HepG2 (cell line): ENCODE data around the gene MGAT5. TPM values are rescaled to one million over a fixed set of nuclear protein-coding genes. Genes with fewer than 3 reads are reported as not detected.

Experiments used
- ATAC-seq: fragments of 200-7000 bp; cut with Tn5 transposase; 3 replicates; pipeline ENCODE4 v1.9.1; 2020; ENCODE audit warnings: mild to moderate bottlenecking, moderate library complexity
- BruUV-seq: library from RNA; stranded (reverse); fragments of 400-500 nt; replicated peaks from 2 replicates; lab custom pipeline; 2021; lab: Mats Ljungman, UMichigan
- CTCF ChIA-PET: fragments of 300-600 bp; formaldehyde crosslinking; extraction: SDS; loops from one replicate; lab custom pipeline; 2021; ENCODE audit warnings: low total read pairs, inconsistent platforms, low intra/inter-chr PET ratio; lab: Yijun Ruan, JAX
- POLR2A ChIA-PET: fragments of 350-600 bp; sonication (Branson Sonifier 250); formaldehyde crosslinking; loops from one replicate; lab custom pipeline; 2020; ENCODE audit warnings: antibody characterized with exemption, inconsistent platforms; lab: Yijun Ruan, JAX
- DNase-seq: peaks from one replicate; pipeline ENCODE4 v3.0.0-alpha.2; 2015; ENCODE audit warnings: low spot score
- FAIRE-seq: peaks from 3 replicates; lab custom pipeline; 2011; peaks lifted over from hg19 to GRCh38; lab: Jason Lieb, UNC
- H2AFZ ChIP-seq: one replicate; pipeline ENCODE4 v1.6.1; 2011; ENCODE audit warnings: low read length, inconsistent platforms
- H3K27ac ChIP-seq: fragments of 300-600 bp; 3 replicates; pipeline ENCODE4 v1.8.0; 2011; ENCODE audit warnings: mixed run types, mild to moderate bottlenecking, mixed read lengths, low read length, inconsistent platforms; ENCODE audit not compliant: insufficient read depth; ENCODE audit errors: extremely low read length
- H3K27me3 ChIP-seq, 2 experiments: fragments of 200-600 bp in 1 of 2; 2 replicates in 1 of 2; 3 replicates in 1 of 2; pipeline versions ENCODE4 v1.6.0 to v1.8.0; 2011; ENCODE audit warnings: low read length in 2 of 2, mild to moderate bottlenecking in 2 of 2, moderate library complexity in 2 of 2, inconsistent platforms in 1 of 2; ENCODE audit not compliant: insufficient read depth in 2 of 2, control insufficient read depth in 1 of 2
- H3K36me3 ChIP-seq, 2 experiments: fragments of 200-600 bp in 1 of 2; replicated peaks in 1 of 2; 2 replicates in 1 of 2; 3 replicates in 1 of 2; pipeline versions ENCODE4 v1.5.1 to v1.8.0; 2011; ENCODE audit warnings: low read length in 2 of 2, inconsistent platforms in 1 of 2; ENCODE audit not compliant: insufficient read depth in 2 of 2, control insufficient read depth in 1 of 2
- H3K4me1 ChIP-seq: 2 replicates; pipeline ENCODE4 v1.5.1; 2012; ENCODE audit warnings: low read length, inconsistent platforms; ENCODE audit not compliant: insufficient read depth
- H3K4me2 ChIP-seq: 2 replicates; pipeline ENCODE4 v1.6.0; 2011; ENCODE audit warnings: low read depth, low read length, inconsistent platforms
- H3K4me3 ChIP-seq, 3 experiments: fragments of 200-600 bp in 1 of 3; sonication (generic), shearing (Covaris generic) in 1 of 3; replicated peaks in 1 of 3; 2 replicates each; pipeline ENCODE4 v1.5.1; 2011 to 2016; ENCODE audit warnings: low read length in 3 of 3, inconsistent platforms in 2 of 3, low read depth in 2 of 3, mild to moderate bottlenecking in 2 of 3, control low read depth in 1 of 3, mixed read lengths in 1 of 3; ENCODE audit not compliant: insufficient read depth in 1 of 3
- H3K79me2 ChIP-seq: one replicate; pipeline ENCODE4 v1.6.1; 2011; ENCODE audit warnings: low read length, inconsistent platforms; ENCODE audit not compliant: insufficient read depth
- H3K9ac ChIP-seq: 2 replicates; pipeline ENCODE4 v1.6.0; 2011; ENCODE audit warnings: mild to moderate bottlenecking, low read depth, low read length, inconsistent platforms; ENCODE audit not compliant: insufficient read depth
- H3K9me3 ChIP-seq: 2 replicates; pipeline ENCODE4 v1.5.1; 2012; ENCODE audit warnings: mild to moderate bottlenecking, low read length
- H4K20me1 ChIP-seq: 2 replicates; pipeline ENCODE4 v1.6.0; 2011; ENCODE audit warnings: inconsistent platforms, mild to moderate bottlenecking, low read length, moderate library complexity; ENCODE audit not compliant: insufficient read depth
- ARNT ChIP-seq: fragments of 450-650 bp; IDR thresholded peaks from 2 replicates; pipeline ENCODE4 v1.6.1; 2017
- ELF1 ChIP-seq: sonication (generic); formaldehyde crosslinking; IDR thresholded peaks from 2 replicates; pipeline ENCODE4 v1.4.0; 2020; ENCODE audit warnings: missing genetic modification reagents
- HIC2 ChIP-seq: sonication (generic); formaldehyde crosslinking; IDR thresholded peaks from 2 replicates; pipeline ENCODE4 v1.9.0; 2022; ENCODE audit warnings: low read depth, missing genetic modification reagents
- HIVEP1 ChIP-seq: sonication (generic); formaldehyde crosslinking; IDR thresholded peaks from 2 replicates; pipeline ENCODE4 v1.4.0; 2020; ENCODE audit warnings: mild to moderate bottlenecking, missing genetic modification reagents
- HMG20A ChIP-seq: IDR thresholded peaks from 2 replicates; pipeline ENCODE4 v1.6.1; 2016; ENCODE audit warnings: borderline replicate concordance
- MEIS2 ChIP-seq: sonication (generic); formaldehyde crosslinking; IDR thresholded peaks from 2 replicates; pipeline ENCODE4 v1.9.0; 2021; ENCODE audit warnings: mild to moderate bottlenecking, missing genetic modification reagents
- PRPF4 ChIP-seq: fragments of 200-400 bp; formaldehyde crosslinking; IDR thresholded peaks from 2 replicates; pipeline ENCODE4 v1.6.1; 2016; ENCODE audit warnings: low read length, low read depth; ENCODE audit not compliant: poor library complexity, severe bottlenecking
- RBM22 ChIP-seq: fragments of 200-400 bp; formaldehyde crosslinking; optimal IDR thresholded peaks from 2 replicates; pipeline ENCODE3; 2017; ENCODE audit warnings: mild to moderate bottlenecking, low read length, moderate library complexity
- TBX2 ChIP-seq: sonication (generic); formaldehyde crosslinking; IDR thresholded peaks from 2 replicates; pipeline ENCODE4 v1.5.0; 2020; ENCODE audit warnings: missing genetic modification reagents, mild to moderate bottlenecking, borderline replicate concordance
- TEAD3 ChIP-seq: optimal IDR thresholded peaks from 2 replicates; pipeline ENCODE3; 2016; ENCODE audit warnings: borderline replicate concordance
- U2AF1 ChIP-seq: fragments of 200-400 bp; formaldehyde crosslinking; optimal IDR thresholded peaks from 2 replicates; pipeline ENCODE3; 2017; ENCODE audit warnings: mild to moderate bottlenecking, low read depth, low read length
- ZNF142 ChIP-seq: sonication (generic); formaldehyde crosslinking; IDR thresholded peaks from 2 replicates; pipeline ENCODE4 v1.4.0; 2020; ENCODE audit warnings: missing genetic modification reagents
- ZNF260 ChIP-seq: sonication (generic); formaldehyde crosslinking; IDR thresholded peaks from 2 replicates; pipeline ENCODE4 v1.4.0; 2020; ENCODE audit warnings: missing genetic modification reagents, low read depth, mild to moderate bottlenecking, borderline replicate concordance
- ZNF652 ChIP-seq: IDR thresholded peaks from 2 replicates; pipeline ENCODE4 v1.6.1; 2016; ENCODE audit warnings: low read depth, borderline replicate concordance
- WGBS: methylation state at CpG from one replicate; pipeline ENCODE4 v1.1.6; 2017; ENCODE audit warnings: low lambda C conversion rate; 5-methylcytosine and 5-hydroxymethylcytosine counted together
- in situ Hi-C: cut with HindIII; loops from 2 replicates; pipeline ENCODE4 v1.10.0; 2017; ENCODE audit warnings: low pct_unique_long_range_greater_than_20kb; ENCODE audit not compliant: extremely low pct_ligation_motif_present
- intact Hi-C: fragments of 100-400 bp; cut with micrococcal nuclease; formaldehyde crosslinking; loops from one replicate; pipeline ENCODE4 v1.10.0; 2022; ENCODE audit not compliant: unreplicated experiment
- polyA plus RNA-seq, 8 experiments: library from polyadenylated mRNA; depleted of rRNA in 3 of 8; stranded (reverse) in 7 of 8; unstranded in 1 of 8; fragments of >200 nt; fragmentation: Illumina TruSeq in 4 of 8; extraction: Trizol in 4 of 8; gene quantifications; 2 replicates each; pipeline versions ENCODE4 v1.2.1 to v1.2.3, GENCODE V29; 2011 to 2016; ENCODE audit warnings: low read depth in 4 of 8, missing spikeins in 1 of 8, mixed read lengths in 1 of 8; ENCODE audit not compliant: insufficient read depth in 1 of 8
- total RNA-seq, 5 experiments: library from RNA; depleted of rRNA; stranded (reverse); fragments of >200 nt; fragmentation: Illumina TruSeq; extraction: Trizol; gene quantifications; 2 replicates each; pipeline ENCODE4 v1.2.3, GENCODE V29; 2016; ENCODE audit warnings: low read depth in 1 of 5
- TF ChIP-seq, protein P1 (sequence below): sonication (generic); formaldehyde crosslinking; IDR thresholded peaks from 2 replicates; pipeline ENCODE4 v1.5.1; 2020; ENCODE audit warnings: missing genetic modification reagents, mild to moderate bottlenecking, borderline replicate concordance
- TF ChIP-seq, protein P2 (sequence below): sonication (generic); formaldehyde crosslinking; IDR thresholded peaks from 2 replicates; pipeline ENCODE4 v1.4.0; 2020; ENCODE audit warnings: mild to moderate bottlenecking, missing genetic modification reagents

MGAT5 gene
- total and polyA plus RNA-seq, 2 of the 13 experiments (the other 11 are each of a cell fraction or from before 2014, with no cell fraction given), result 33.1 to 60.2 TPM

GRCh38 chr2:134354611-134355010 lies 100.7 kb downstream of the MGAT5 start:
- no peaks in the 10 kb centered on the region for H3K79me2 ChIP-seq

More at GRCh38 chr2:134354611-134355010, 100.7 kb downstream of the MGAT5 start:
- H3K4me1 ChIP-seq, result peaks cover 15% of the 10 kb centered on the region
- no peaks in the 10 kb centered on the region for H3K27me3 ChIP-seq
- peaks cover 10 to 35% of the 10 kb centered on the region in 2 experiments for H3K36me3 ChIP-seq
- H3K27ac ChIP-seq, result no peak overlapping the region
- TF ChIP-seq PRPF4 (no peak), ARNT (no peak), TBX2 (CRISPR knock-in tag) (no peak), HMG20A (CRISPR knock-in tag) (no peak), ELF1 (CRISPR knock-in tag) (no peak), TEAD3 (CRISPR knock-in tag) (no peak), ZNF260 (CRISPR knock-in tag) (no peak), ZNF142 (no peak), ZNF652 (CRISPR knock-in tag) (no peak), MEIS2 (CRISPR knock-in tag) (no peak), HIC2 (CRISPR knock-in tag) (no peak), RBM22 (no peak), U2AF1 (no peak), HIVEP1 (CRISPR knock-in tag) (no peak)
- TF ChIP-seq, protein P1, sequence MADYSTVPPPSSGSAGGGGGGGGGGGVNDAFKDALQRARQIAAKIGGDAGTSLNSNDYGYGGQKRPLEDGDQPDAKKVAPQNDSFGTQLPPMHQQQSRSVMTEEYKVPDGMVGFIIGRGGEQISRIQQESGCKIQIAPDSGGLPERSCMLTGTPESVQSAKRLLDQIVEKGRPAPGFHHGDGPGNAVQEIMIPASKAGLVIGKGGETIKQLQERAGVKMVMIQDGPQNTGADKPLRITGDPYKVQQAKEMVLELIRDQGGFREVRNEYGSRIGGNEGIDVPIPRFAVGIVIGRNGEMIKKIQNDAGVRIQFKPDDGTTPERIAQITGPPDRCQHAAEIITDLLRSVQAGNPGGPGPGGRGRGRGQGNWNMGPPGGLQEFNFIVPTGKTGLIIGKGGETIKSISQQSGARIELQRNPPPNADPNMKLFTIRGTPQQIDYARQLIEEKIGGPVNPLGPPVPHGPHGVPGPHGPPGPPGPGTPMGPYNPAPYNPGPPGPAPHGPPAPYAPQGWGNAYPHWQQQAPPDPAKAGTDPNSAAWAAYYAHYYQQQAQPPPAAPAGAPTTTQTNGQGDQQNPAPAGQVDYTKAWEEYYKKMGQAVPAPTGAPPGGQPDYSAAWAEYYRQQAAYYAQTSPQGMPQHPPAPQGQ, result no peak
- TF ChIP-seq, protein P2, sequence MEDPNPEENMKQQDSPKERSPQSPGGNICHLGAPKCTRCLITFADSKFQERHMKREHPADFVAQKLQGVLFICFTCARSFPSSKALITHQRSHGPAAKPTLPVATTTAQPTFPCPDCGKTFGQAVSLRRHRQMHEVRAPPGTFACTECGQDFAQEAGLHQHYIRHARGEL (CRISPR knock-in tag), result no peak
- FAIRE-seq, result no peak
- in situ Hi-C loops (no loop called here), intact Hi-C loops (no loop called here)
- no peaks in the 10 kb centered on the region for H4K20me1 ChIP-seq
- WGBS, result 100% methylated on average over 3 of the region's 3 CpGs
- ATAC-seq, result no peak
- H3K9me3 ChIP-seq, result no peaks in the 10 kb centered on the region
- no peak overlapping the region for H3K4me3 ChIP-seq
- CTCF ChIA-PET, result no interaction called here
- BruUV-seq, result no TSS peak
- H2AFZ ChIP-seq, result no peak overlapping the region
- POLR2A ChIA-PET, result no interaction called here
- H3K9ac ChIP-seq, result no peak overlapping the region
- no peak for DNase-seq
- no peak overlapping the region for H3K4me2 ChIP-seq
